Activated T-cell treated with anti-CD3 and anti-CD28 coated beads, Interleukin-2, amount 50 U/mL, for 4 hours (primary cell): Measurements from ENCODE around the gene SMARCC2. TPM values are rescaled to one million over a fixed set of nuclear protein-coding genes. Genes with fewer than 3 reads are reported as not detected.

Experiments used
- ATAC-seq, 2 donors: fragments of 200-7000 bp; cut with Tn5 transposase; one replicate each; pipeline ENCODE4 v1.10.0; 2021
- DNase-seq: peaks from one replicate; pipeline ENCODE4 v3.0.0-alpha.2; 2020
- H3K27me3 Mint-ChIP-seq: one replicate; pipeline ENCODE4 v1.8.0; 2021; ENCODE audit warnings: low read depth, mixed read lengths
- H3K36me3 Mint-ChIP-seq: one replicate; pipeline ENCODE4 v1.8.0; 2022; ENCODE audit warnings: mixed read lengths; ENCODE audit not compliant: insufficient read depth
- H3K4me1 Mint-ChIP-seq: one replicate; pipeline ENCODE4 v1.8.0; 2021; ENCODE audit warnings: low read depth, mixed read lengths
- H3K4me3 Mint-ChIP-seq: one replicate; pipeline ENCODE4 v1.8.0; 2021; ENCODE audit warnings: mild to moderate bottlenecking, moderate library complexity, mixed read lengths
- H3K9me3 Mint-ChIP-seq: one replicate; pipeline ENCODE4 v1.8.0; 2021; ENCODE audit warnings: mixed read lengths
- total RNA-seq, 3 donors: library from RNA; stranded (reverse); gene quantifications; one replicate each; pipeline ENCODE4 v1.2.1, GENCODE V29; 2021

SMARCC2 gene
- 10 to 100 TPM; 85.7 to 92.9 (median 86.4) TPM for total RNA-seq

DNA sequence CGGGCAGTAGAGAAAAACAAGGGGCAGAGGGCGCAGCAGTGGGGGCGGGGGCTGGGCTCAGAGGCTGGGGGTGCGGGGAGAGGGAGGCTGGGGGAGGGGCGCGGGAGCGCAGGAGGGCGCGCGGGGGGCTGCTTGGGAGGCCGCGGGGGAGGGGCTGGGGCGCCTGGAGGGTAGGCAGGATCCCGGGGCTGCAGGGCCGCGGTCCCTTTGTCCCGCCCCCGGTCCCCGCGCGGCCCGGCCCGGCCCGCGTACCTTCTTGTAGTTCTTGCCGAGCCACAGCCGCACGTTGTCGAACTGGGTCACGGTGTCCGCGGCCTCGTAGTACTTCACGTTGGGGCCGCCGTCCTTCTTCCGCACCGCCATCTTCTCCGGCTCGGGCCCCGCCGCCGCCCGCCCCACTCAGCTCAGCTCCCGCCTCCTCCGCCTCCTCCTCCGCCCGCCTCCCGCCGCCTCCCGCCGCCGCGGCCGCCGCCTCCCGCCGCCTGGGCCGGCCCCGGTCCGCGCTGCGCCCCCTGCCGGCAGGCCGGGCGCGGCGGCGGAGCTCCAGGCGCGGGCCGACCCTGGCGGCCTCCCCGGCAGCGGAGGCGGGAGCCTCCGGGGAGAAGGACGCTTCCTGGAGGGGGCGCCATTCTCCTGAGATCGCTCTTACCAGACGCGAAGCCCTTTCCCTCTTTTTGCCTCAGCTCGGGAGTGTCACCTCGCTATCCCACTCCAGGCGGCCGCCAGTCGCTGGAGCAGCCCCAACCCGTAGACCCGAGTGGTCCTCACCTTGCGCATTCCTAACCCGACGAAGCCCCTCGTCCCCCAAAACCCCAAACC, at the start of gene SMARCC2:
Gene SMARCC2 (minus strand): TSS at position 385 of the 819 bp plus-strand sequence. CDS start 22 bp downstream, at position 363.
- DNase-seq (peak; percentile 80), ATAC-seq (peak; percentile 89)
- Mint-ChIP-seq H3K4me1 (peaks cover 41% of the 10 kb centered on the region), H3K36me3 (peaks cover 15% of the 10 kb centered on the region), H3K9me3 (no peaks in the 10 kb centered on the region), H3K4me3 (peak within 1 kb of the TSS; percentile 97), H3K27me3 (peaks cover 2% of the 10 kb centered on the region)

DNA sequence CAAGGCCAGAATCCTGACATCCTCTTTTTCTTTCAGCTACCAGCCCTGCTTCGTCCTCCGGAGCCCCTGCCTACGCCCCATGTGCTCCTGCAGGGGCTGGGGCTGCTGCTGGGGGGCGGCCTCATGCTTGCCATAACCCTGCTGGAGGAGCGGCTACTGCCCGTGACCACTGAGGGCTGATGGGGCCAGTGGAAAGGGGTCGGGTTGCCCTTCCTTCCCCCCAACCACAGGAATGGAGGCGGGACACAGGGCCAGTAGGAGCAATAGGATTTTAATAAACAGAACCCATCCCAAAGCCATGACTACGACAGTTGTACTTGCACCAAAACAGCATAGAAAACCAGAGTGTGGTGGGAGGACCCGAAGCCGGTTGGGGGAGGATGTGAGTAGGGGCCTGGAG, 48.3 kb upstream of the SMARCC2 start:
- Mint-ChIP-seq H3K9me3 (no peaks in the 10 kb centered on the region), H3K4me3 (no peak overlapping the region), H3K27me3 (no peaks in the 10 kb centered on the region), H3K4me1 (no peaks in the 10 kb centered on the region), H3K36me3 (peaks cover 7% of the 10 kb centered on the region)
- no peak for ATAC-seq
- DNase-seq, result no peak

DNA sequence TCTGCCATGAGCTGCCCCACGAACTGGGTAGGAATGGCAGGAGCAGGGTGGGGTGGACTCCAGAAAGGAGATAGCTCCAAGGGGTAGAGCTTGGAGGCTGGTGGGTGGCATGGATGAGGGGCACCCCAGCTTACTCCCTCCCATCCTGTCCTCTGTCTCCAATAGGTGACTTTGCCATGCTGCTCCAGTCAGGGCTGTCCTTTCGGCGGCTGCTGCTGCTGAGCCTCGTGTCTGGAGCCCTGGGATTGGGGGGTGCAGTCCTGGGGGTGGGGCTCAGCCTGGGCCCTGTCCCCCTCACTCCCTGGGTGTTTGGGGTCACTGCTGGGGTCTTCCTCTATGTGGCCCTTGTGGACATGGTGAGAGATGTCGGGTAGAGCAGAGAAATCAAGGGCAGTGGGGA, 47.7 kb upstream of the SMARCC2 start:
- H3K4me1 Mint-ChIP-seq, result no peaks in the 10 kb centered on the region
- H3K4me3 Mint-ChIP-seq, result no peak overlapping the region
- ATAC-seq (no peak), DNase-seq (no peak)
- no peaks in the 10 kb centered on the region for H3K27me3 Mint-ChIP-seq
- peaks cover 5% of the 10 kb centered on the region for H3K36me3 Mint-ChIP-seq
- no peaks in the 10 kb centered on the region for H3K9me3 Mint-ChIP-seq

- ATAC-seq, result no peak
- DNase-seq, result no peak
- H3K36me3 Mint-ChIP-seq, result peaks cover 1% of the 10 kb centered on the region
- H3K27me3 Mint-ChIP-seq, result no peaks in the 10 kb centered on the region
- H3K9me3 Mint-ChIP-seq, result no peaks in the 10 kb centered on the region
- no peaks in the 10 kb centered on the region for H3K4me1 Mint-ChIP-seq
- H3K4me3 Mint-ChIP-seq, result no peak overlapping the region
Measured at GRCh38 chr12:56236091-56236490, 46.8 kb upstream of the SMARCC2 start.

- no peaks in the 10 kb centered on the region for H3K9me3 Mint-ChIP-seq
- H3K27me3 Mint-ChIP-seq, result no peaks in the 10 kb centered on the region
- no peaks in the 10 kb centered on the region for H3K4me1 Mint-ChIP-seq
- H3K36me3 Mint-ChIP-seq, result peaks cover 1% of the 10 kb centered on the region
- DNase-seq (no peak), ATAC-seq (no peak)
- no peak overlapping the region for H3K4me3 Mint-ChIP-seq
Measured at GRCh38 chr12:56234746-56235436, 45.6 kb upstream of the SMARCC2 start.

DNA sequence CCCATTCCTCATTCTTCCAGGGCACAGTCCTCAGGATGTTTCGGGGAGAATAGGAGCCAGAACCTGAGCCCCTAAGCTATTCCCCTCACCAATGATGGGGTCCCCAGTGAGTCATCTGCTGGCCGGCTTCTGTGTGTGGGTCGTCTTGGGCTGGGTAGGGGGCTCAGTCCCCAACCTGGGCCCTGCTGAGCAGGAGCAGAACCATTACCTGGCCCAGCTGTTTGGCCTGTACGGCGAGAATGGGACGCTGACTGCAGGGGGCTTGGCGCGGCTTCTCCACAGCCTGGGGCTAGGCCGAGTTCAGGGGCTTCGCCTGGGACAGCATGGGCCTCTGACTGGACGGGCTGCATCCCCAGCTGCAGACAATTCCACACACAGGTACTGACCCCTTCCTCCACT, 41.9 kb upstream of the SMARCC2 start:
- no peaks in the 10 kb centered on the region for H3K36me3 Mint-ChIP-seq
- no peaks in the 10 kb centered on the region for H3K9me3 Mint-ChIP-seq
- no peak overlapping the region for H3K4me3 Mint-ChIP-seq
- no peaks in the 10 kb centered on the region for H3K4me1 Mint-ChIP-seq
- no peak for ATAC-seq
- DNase-seq, result no peak
- no peaks in the 10 kb centered on the region for H3K27me3 Mint-ChIP-seq

GRCh38 chr12:56230432-56231183, 41.3 kb upstream of the SMARCC2 start:
- Mint-ChIP-seq H3K4me3 (no peak overlapping the region), H3K4me1 (peaks cover under 1% of the 10 kb centered on the region), H3K36me3 (no peaks in the 10 kb centered on the region), H3K27me3 (no peaks in the 10 kb centered on the region), H3K9me3 (no peaks in the 10 kb centered on the region)
- no peak for DNase-seq
- no peak for ATAC-seq

- Mint-ChIP-seq H3K36me3 (no peaks in the 10 kb centered on the region), H3K4me3 (no peak within 1 kb of the TSS), H3K9me3 (no peaks in the 10 kb centered on the region), H3K4me1 (peaks cover 7% of the 10 kb centered on the region), H3K27me3 (no peaks in the 10 kb centered on the region)
- DNase-seq, result no peak
- no peak for ATAC-seq
Measured at GRCh38 chr12:56229916-56230431, 40.7 kb upstream of the SMARCC2 start, which contains the start of gene SLC39A5. Gene SLC39A5 (plus strand): TSS chr12:56230051. CDS start chr12:56231275, 1,224 bp downstream.

DNA sequence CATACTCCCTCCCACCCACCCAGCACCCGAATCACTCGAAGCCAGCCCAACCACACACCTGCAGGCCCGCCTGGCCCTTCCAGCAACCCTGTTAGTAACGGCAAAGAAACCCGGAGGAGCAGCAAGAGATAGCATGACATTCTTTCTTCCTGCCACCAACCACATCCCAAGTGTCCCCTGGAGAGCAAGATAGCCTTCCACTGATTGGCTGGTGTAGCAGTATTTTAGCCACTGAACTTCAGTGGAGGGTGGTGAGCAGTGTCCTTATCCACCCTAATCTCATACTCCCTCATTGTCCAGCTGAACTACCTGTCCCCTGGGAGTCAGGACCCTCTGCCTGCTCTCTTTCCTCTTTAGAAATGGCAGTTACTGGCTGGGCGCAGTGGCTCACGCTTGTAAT, 39.8 kb upstream of the SMARCC2 start:
- no peak overlapping the region for H3K4me3 Mint-ChIP-seq
- no peaks in the 10 kb centered on the region for H3K9me3 Mint-ChIP-seq
- DNase-seq (no peak), ATAC-seq (no peak)
- H3K36me3 Mint-ChIP-seq, result no peaks in the 10 kb centered on the region
- H3K27me3 Mint-ChIP-seq, result no peaks in the 10 kb centered on the region
- peaks cover 10% of the 10 kb centered on the region for H3K4me1 Mint-ChIP-seq

GRCh38 chr12:56224954-56225353, 35.7 kb upstream of the SMARCC2 start:
- H3K27me3 Mint-ChIP-seq, result no peaks in the 10 kb centered on the region
- DNase-seq (no peak), ATAC-seq (no peak)
- H3K4me3 Mint-ChIP-seq, result peak overlapping the region; percentile 95
- H3K9me3 Mint-ChIP-seq, result no peaks in the 10 kb centered on the region
- peaks cover 41% of the 10 kb centered on the region for H3K4me1 Mint-ChIP-seq
- H3K36me3 Mint-ChIP-seq, result no peaks in the 10 kb centered on the region

DNA sequence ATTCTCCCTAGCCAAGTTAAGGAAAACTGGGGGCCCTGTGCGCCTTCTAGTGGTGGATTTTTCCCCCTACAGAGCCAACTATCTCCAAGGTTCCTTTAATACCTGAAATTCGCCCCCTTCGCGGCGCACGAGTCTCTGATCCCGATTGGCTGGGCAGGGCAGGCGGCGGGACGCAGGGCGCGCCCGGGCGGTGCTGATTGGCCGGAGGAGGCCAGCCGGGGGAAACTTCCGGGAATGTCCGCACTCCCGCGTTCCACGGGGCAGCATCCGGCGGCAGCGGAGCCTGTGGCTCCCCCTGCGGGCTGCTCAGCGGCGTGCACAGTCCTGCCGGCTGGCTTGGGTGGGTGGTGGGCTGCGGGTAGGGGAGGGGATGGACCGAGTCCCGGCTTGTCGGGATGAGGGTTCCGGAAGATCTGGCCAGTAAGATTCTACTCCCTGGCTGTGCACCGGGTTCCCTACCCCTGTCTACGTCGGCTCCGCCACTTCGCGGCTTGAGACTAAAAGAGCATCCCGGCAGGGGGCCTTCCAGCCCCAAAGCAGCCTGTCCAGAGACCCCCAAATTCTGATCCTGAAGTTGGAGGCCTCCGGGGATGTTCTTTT, 34.9 kb upstream of the SMARCC2 start, which contains the start of gene NABP2:
Gene NABP2 (plus strand): TSS at position 241 of the 600 bp plus-strand sequence. CDS start 515 bp downstream, outside the sequence.
- Mint-ChIP-seq H3K27me3 (no peaks in the 10 kb centered on the region), H3K4me1 (peaks cover 41% of the 10 kb centered on the region), H3K36me3 (no peaks in the 10 kb centered on the region), H3K4me3 (peak within 1 kb of the TSS; percentile 95), H3K9me3 (no peaks in the 10 kb centered on the region)
- DNase-seq, result peak; percentile 89
- peak; percentile 88 to 90 for ATAC-seq

DNA sequence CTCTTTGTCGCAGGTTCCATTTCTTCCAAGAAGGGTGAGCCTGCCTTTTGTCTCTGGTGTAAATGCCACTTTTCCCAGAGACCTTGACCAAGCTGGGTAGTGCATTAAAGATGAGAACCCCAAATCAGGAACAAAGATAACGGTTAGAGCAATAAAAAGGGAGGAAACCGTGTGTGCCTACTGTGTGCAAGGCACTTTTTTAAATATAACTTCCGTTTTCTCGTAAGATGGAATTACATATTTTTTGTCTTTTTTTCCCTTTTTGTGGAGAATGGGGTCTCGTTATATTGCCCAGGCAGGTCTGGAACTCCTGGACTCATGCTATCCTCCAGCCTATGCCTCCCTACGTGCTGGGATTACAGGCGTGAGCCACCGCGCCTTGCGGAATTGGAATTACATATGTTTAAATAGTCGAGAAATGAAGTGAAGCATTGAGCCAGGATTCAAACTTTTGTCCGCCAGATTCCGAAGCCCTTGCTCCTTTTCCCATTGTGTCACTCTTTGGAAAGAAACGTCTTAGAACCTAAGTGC, 34.4 kb upstream of the SMARCC2 start:
- Mint-ChIP-seq H3K4me3 (peak overlapping the region; percentile 95), H3K9me3 (no peaks in the 10 kb centered on the region), H3K27me3 (no peaks in the 10 kb centered on the region), H3K36me3 (no peaks in the 10 kb centered on the region), H3K4me1 (peaks cover 41% of the 10 kb centered on the region)
- no peak for ATAC-seq
- no peak for DNase-seq

DNA sequence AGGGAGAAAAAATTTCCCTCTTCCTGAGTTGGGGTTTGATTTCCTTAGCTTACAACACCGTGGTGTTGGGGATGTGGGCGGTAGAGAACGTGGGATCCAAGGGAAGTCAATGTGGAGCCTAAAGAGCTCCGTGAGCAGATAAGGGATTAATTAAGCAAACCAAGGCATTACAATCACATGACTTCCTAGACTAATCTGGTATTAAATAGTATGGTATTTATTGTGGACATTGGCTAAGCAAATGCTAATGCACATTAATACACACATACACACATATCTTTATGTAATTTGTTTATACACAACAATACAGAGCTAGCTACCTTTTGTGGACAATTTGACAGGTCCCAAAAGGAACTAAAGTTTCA, 33.2 kb upstream of the SMARCC2 start:
- no peak for ATAC-seq
- Mint-ChIP-seq H3K9me3 (no peaks in the 10 kb centered on the region), H3K36me3 (no peaks in the 10 kb centered on the region), H3K4me1 (peaks cover 41% of the 10 kb centered on the region), H3K27me3 (no peaks in the 10 kb centered on the region), H3K4me3 (peak overlapping the region; percentile 95)
- no peak for DNase-seq
